ENCODE measurements around the gene RNF150.

- TF ChIP-seq POLR2AphosphoS5 (IDR thresholded peaks at IDR 0.05), result no peak
- TF ChIP-seq CTCF (IDR thresholded peaks at IDR 0.05), result no peak
- TF ChIP-seq EP300 (IDR thresholded peaks at IDR 0.05), result no peak
- no peak for TF ChIP-seq POLR2A (IDR thresholded peaks at IDR 0.05; ENCODE audit: low read depth)
Observed at GRCh38 chr4:141154725-141155124, 21.5 kb upstream of the RNF150 start.
